Liver (tissue), 9 donors: ENCODE results near the gene ITPK1. TPM values are rescaled to one million over a fixed set of nuclear protein-coding genes. Genes with fewer than 3 reads are reported as not detected.

Experiments used
- DNase-seq: peaks from one replicate; pipeline ENCODE4 v3.0.0-alpha.2; 2017; ENCODE audit warnings: low spot score
- H3K27ac ChIP-seq, 2 donors: one replicate each; pipeline ENCODE4 v1.7.0; 2013; ENCODE audit warnings: inconsistent platforms in 2 of 2, low read length in 2 of 2, control low read depth in 1 of 2, low read depth in 1 of 2, mild to moderate bottlenecking in 1 of 2
- H3K27me3 ChIP-seq, 4 donors: one replicate each; pipeline versions ENCODE4 v1.6.1 to v1.7.0; 2013; ENCODE audit warnings: low read length in 3 of 4, inconsistent platforms in 1 of 4, mild to moderate bottlenecking in 1 of 4, moderate library complexity in 1 of 4; ENCODE audit not compliant: control insufficient read depth in 4 of 4, insufficient read depth in 4 of 4
- H3K36me3 ChIP-seq, 4 donors: one replicate each; pipeline versions ENCODE4 v1.6.1 to v1.7.0; 2013; ENCODE audit warnings: low read length in 3 of 4, mild to moderate bottlenecking in 3 of 4, low read depth in 1 of 4, moderate library complexity in 1 of 4; ENCODE audit not compliant: control insufficient read depth in 4 of 4, insufficient read depth in 3 of 4
- H3K4me1 ChIP-seq, 4 donors: one replicate each; pipeline versions ENCODE4 v1.6.1 to v1.7.0; 2013; ENCODE audit warnings: low read length in 3 of 4, mild to moderate bottlenecking in 3 of 4, moderate library complexity in 1 of 4; ENCODE audit not compliant: control insufficient read depth in 4 of 4, insufficient read depth in 4 of 4
- H3K4me3 ChIP-seq, 3 donors: one replicate each; pipeline versions ENCODE4 v1.6.1 to v1.7.0; 2013; ENCODE audit warnings: low read length in 3 of 3, control low read depth in 1 of 3, low read depth in 1 of 3, mild to moderate bottlenecking in 1 of 3
- H3K9ac ChIP-seq, 2 donors: one replicate each; pipeline ENCODE4 v1.7.0; 2013; ENCODE audit warnings: low read length in 2 of 2, mild to moderate bottlenecking in 2 of 2, moderate library complexity in 2 of 2, control low read depth in 1 of 2, low read depth in 1 of 2
- H3K9me3 ChIP-seq, 4 donors: one replicate each; pipeline versions ENCODE4 v1.6.1 to v1.7.0; 2013; ENCODE audit warnings: low read length in 3 of 4; ENCODE audit not compliant: control insufficient read depth in 4 of 4
- EGR1 ChIP-seq, 2 donors: IDR thresholded peaks; 2 replicates each; pipeline ENCODE4 v1.6.1; 2016 to 2018; ENCODE audit warnings: antibody characterized with exemption in 2 of 2, low read depth in 2 of 2
- FOXA1 ChIP-seq: IDR thresholded peaks from 2 replicates; pipeline ENCODE4 v1.6.1; 2016; ENCODE audit warnings: antibody characterized with exemption
- FOXA2 ChIP-seq: IDR thresholded peaks from 2 replicates; pipeline ENCODE4 v1.6.1; 2016; ENCODE audit warnings: antibody characterized with exemption
- GABPA ChIP-seq, 2 donors: IDR thresholded peaks in 1 of 2; conservative IDR thresholded peaks in 1 of 2; 2 replicates each; pipeline ENCODE4 v1.6.1; 2016; ENCODE audit warnings: antibody characterized with exemption in 2 of 2, mild to moderate bottlenecking in 1 of 2, moderate library complexity in 1 of 2
- HNF4A ChIP-seq, 2 donors: conservative IDR thresholded peaks; 2 replicates each; pipeline ENCODE4 v1.6.1; 2016; ENCODE audit warnings: antibody characterized with exemption in 2 of 2, mild to moderate bottlenecking in 2 of 2
- HNF4G ChIP-seq: IDR thresholded peaks from 2 replicates; pipeline ENCODE4 v1.6.1; 2016; ENCODE audit warnings: antibody characterized with exemption
- JUND ChIP-seq, 2 donors: IDR thresholded peaks; 2 replicates each; pipeline ENCODE4 v1.6.1; 2016; ENCODE audit warnings: antibody characterized with exemption in 2 of 2
- NR2F2 ChIP-seq: IDR thresholded peaks from 2 replicates; pipeline ENCODE4 v1.6.1; 2016; ENCODE audit warnings: antibody characterized with exemption
- RAD21 ChIP-seq, 2 donors: IDR thresholded peaks; 2 replicates each; pipeline ENCODE4 v1.6.1; 2016; ENCODE audit warnings: antibody characterized with exemption in 2 of 2, mild to moderate bottlenecking in 2 of 2
- RXRA ChIP-seq, 2 donors: IDR thresholded peaks; 2 replicates each; pipeline ENCODE4 v1.6.1; 2017 to 2018; ENCODE audit warnings: antibody characterized with exemption in 2 of 2, mild to moderate bottlenecking in 1 of 2
- SP1 ChIP-seq: IDR thresholded peaks from 2 replicates; pipeline ENCODE4 v1.6.1; 2018; ENCODE audit warnings: antibody characterized with exemption, mild to moderate bottlenecking
- TAF1 ChIP-seq: conservative IDR thresholded peaks from 2 replicates; pipeline ENCODE4 v1.6.1; 2016; ENCODE audit warnings: antibody characterized with exemption, mild to moderate bottlenecking
- YY1 ChIP-seq: IDR thresholded peaks from 2 replicates; pipeline ENCODE4 v1.6.1; 2016; ENCODE audit warnings: antibody characterized with exemption, mild to moderate bottlenecking
- WGBS: extraction: QIAGEN DNeasy Blood & Tissue Kit; methylation state at CpG from one replicate; pipeline ENCODE4 v1.1.7; 2013; 5-methylcytosine and 5-hydroxymethylcytosine counted together
- polyA plus RNA-seq, 2 donors: library from polyadenylated mRNA; stranded (reverse) in 1 of 2; unstranded in 1 of 2; fragments of 200-250 nt in 1 of 2; fragments of >200 nt in 1 of 2; fragmentation: Nextera tagmentation in 1 of 2; extraction: Ambion mirVana in 1 of 2; gene quantifications; one replicate each; pipeline versions ENCODE4 v1.2.1 to v1.2.3, GENCODE V29; 2013 to 2015
- total RNA-seq, 2 donors: library from RNA; depleted of rRNA; stranded (reverse); fragments of >200 nt; gene quantifications; one replicate each; pipeline ENCODE4 v1.2.3, GENCODE V29; 2014
- TF ChIP-seq, protein P1 (sequence below): fragments of 150-350 bp; IDR thresholded peaks from 2 replicates; pipeline ENCODE4 v1.5.1; 2017; ENCODE audit warnings: improper control_type of control experiment, low read depth, low read length; ENCODE audit not compliant: missing input control
- TF ChIP-seq, protein P2 (sequence below): IDR thresholded peaks from 2 replicates; pipeline ENCODE4 v1.6.1; 2016; ENCODE audit warnings: antibody characterized with exemption
- TF ChIP-seq, protein P3 (sequence below): IDR thresholded peaks from 2 replicates; pipeline ENCODE4 v1.6.1; 2016; ENCODE audit warnings: antibody characterized with exemption, mild to moderate bottlenecking
- TF ChIP-seq, protein P4 (sequence below): IDR thresholded peaks from 2 replicates; pipeline ENCODE4 v1.6.1; 2016; ENCODE audit warnings: antibody characterized with exemption
- TF ChIP-seq, protein P5 (sequence below): IDR thresholded peaks from 2 replicates; pipeline ENCODE4 v1.6.1; 2016; ENCODE audit warnings: antibody characterized with exemption
- donor health status: healthy.
- donor health status: healthy.
- donor health status: healthy.
- donor health status: healthy.
- donor health status: healthy.

Gene ITPK1
- total and polyA plus RNA-seq, 4 donors, result 9.0 to 41.2 (median 20.4) TPM

DNA sequence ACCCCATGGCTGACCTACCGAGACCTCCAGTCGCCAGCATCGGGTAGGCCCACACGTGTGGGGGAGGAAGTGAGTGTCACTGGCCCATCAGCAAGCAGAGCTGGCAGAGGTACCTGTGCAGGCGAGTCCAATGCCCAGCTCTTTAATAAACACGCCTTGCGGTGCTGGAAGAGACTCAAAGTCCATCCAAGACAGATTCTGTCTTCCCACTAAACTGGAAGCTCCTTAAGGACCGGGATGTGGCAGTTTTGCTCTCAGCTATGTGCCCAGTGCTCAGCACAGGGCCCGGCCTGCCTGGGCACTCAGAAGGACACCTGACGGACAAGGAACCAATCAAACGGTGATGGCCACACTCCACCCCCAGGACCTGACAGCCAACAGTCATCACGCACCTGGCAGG is 65.0 kb downstream of the ITPK1 start:
- peaks cover 0 to 3% (median 0%) of the 10 kb centered on the region in 4 donors for H3K36me3 ChIP-seq
- TF ChIP-seq, protein P1, sequence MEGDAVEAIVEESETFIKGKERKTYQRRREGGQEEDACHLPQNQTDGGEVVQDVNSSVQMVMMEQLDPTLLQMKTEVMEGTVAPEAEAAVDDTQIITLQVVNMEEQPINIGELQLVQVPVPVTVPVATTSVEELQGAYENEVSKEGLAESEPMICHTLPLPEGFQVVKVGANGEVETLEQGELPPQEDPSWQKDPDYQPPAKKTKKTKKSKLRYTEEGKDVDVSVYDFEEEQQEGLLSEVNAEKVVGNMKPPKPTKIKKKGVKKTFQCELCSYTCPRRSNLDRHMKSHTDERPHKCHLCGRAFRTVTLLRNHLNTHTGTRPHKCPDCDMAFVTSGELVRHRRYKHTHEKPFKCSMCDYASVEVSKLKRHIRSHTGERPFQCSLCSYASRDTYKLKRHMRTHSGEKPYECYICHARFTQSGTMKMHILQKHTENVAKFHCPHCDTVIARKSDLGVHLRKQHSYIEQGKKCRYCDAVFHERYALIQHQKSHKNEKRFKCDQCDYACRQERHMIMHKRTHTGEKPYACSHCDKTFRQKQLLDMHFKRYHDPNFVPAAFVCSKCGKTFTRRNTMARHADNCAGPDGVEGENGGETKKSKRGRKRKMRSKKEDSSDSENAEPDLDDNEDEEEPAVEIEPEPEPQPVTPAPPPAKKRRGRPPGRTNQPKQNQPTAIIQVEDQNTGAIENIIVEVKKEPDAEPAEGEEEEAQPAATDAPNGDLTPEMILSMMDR, result no peak
- TF ChIP-seq, protein P2, sequence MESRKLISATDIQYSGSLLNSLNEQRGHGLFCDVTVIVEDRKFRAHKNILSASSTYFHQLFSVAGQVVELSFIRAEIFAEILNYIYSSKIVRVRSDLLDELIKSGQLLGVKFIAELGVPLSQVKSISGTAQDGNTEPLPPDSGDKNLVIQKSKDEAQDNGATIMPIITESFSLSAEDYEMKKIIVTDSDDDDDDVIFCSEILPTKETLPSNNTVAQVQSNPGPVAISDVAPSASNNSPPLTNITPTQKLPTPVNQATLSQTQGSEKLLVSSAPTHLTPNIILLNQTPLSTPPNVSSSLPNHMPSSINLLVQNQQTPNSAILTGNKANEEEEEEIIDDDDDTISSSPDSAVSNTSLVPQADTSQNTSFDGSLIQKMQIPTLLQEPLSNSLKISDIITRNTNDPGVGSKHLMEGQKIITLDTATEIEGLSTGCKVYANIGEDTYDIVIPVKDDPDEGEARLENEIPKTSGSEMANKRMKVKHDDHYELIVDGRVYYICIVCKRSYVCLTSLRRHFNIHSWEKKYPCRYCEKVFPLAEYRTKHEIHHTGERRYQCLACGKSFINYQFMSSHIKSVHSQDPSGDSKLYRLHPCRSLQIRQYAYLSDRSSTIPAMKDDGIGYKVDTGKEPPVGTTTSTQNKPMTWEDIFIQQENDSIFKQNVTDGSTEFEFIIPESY, result no peak
- no peak for TF ChIP-seq RXRA (IDR thresholded peaks at IDR 0.05)
- TF ChIP-seq NR2F2, result no peak
- TF ChIP-seq, protein P3, sequence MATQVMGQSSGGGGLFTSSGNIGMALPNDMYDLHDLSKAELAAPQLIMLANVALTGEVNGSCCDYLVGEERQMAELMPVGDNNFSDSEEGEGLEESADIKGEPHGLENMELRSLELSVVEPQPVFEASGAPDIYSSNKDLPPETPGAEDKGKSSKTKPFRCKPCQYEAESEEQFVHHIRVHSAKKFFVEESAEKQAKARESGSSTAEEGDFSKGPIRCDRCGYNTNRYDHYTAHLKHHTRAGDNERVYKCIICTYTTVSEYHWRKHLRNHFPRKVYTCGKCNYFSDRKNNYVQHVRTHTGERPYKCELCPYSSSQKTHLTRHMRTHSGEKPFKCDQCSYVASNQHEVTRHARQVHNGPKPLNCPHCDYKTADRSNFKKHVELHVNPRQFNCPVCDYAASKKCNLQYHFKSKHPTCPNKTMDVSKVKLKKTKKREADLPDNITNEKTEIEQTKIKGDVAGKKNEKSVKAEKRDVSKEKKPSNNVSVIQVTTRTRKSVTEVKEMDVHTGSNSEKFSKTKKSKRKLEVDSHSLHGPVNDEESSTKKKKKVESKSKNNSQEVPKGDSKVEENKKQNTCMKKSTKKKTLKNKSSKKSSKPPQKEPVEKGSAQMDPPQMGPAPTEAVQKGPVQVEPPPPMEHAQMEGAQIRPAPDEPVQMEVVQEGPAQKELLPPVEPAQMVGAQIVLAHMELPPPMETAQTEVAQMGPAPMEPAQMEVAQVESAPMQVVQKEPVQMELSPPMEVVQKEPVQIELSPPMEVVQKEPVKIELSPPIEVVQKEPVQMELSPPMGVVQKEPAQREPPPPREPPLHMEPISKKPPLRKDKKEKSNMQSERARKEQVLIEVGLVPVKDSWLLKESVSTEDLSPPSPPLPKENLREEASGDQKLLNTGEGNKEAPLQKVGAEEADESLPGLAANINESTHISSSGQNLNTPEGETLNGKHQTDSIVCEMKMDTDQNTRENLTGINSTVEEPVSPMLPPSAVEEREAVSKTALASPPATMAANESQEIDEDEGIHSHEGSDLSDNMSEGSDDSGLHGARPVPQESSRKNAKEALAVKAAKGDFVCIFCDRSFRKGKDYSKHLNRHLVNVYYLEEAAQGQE, result no peak
- TF ChIP-seq RAD21 (IDR thresholded peaks at IDR 0.05), result no peak
- TF ChIP-seq, protein P4, sequence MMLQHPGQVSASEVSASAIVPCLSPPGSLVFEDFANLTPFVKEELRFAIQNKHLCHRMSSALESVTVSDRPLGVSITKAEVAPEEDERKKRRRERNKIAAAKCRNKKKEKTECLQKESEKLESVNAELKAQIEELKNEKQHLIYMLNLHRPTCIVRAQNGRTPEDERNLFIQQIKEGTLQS, result no peak
- no peak for TF ChIP-seq JUND (IDR thresholded peaks at IDR 0.05)
- no peak for TF ChIP-seq FOXA2
- no peak for TF ChIP-seq YY1
- TF ChIP-seq EGR1 (IDR thresholded peaks at IDR 0.05; ENCODE audit: low read depth in 2 of 2), result no peak
- no peak for TF ChIP-seq FOXA1
- TF ChIP-seq TAF1, result no peak
- no peak for TF ChIP-seq HNF4A (conservative IDR thresholded peaks at IDR 0.05)
- no peak for TF ChIP-seq GABPA (IDR thresholded peaks at IDR 0.05 in 1 of 2, conservative IDR thresholded peaks at IDR 0.05 in 1 of 2)
- TF ChIP-seq SP1, result no peak
- TF ChIP-seq, protein P5, sequence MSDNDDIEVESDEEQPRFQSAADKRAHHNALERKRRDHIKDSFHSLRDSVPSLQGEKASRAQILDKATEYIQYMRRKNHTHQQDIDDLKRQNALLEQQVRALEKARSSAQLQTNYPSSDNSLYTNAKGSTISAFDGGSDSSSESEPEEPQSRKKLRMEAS, result no peak
- TF ChIP-seq HNF4G, result no peak
- 80% methylated on average over 12 of the region's 12 CpGs for WGBS
- no peaks in the 10 kb centered on the region for H3K9me3 ChIP-seq
- H3K4me1 ChIP-seq, result peaks cover 2 to 10% (median 8%) of the 10 kb centered on the region in 4 donors
- H3K27ac ChIP-seq, result no peak overlapping the region
- H3K4me3 ChIP-seq, result no peak overlapping the region
- no peaks in the 10 kb centered on the region for H3K27me3 ChIP-seq
- H3K9ac ChIP-seq, result no peak overlapping the region
- no peak for DNase-seq
